C4-2B (cell line): ENCODE measurements around the gene TAPT1.

Experiments
- H3K27ac ChIP-seq: fragments of 450-650 bp; 2 replicates; pipeline ENCODE4 v1.5.1; 2017
- ZFX ChIP-seq: fragments of 450-650 bp; IDR thresholded peaks from 2 replicates; pipeline ENCODE4 v1.6.1; 2017
- TF ChIP-seq, protein P1 (sequence below): fragments of 450-650 bp; conservative IDR thresholded peaks from 2 replicates; pipeline ENCODE4 v1.5.1; 2017; ENCODE audit warnings: mild to moderate bottlenecking

Gene TAPT1

DNA sequence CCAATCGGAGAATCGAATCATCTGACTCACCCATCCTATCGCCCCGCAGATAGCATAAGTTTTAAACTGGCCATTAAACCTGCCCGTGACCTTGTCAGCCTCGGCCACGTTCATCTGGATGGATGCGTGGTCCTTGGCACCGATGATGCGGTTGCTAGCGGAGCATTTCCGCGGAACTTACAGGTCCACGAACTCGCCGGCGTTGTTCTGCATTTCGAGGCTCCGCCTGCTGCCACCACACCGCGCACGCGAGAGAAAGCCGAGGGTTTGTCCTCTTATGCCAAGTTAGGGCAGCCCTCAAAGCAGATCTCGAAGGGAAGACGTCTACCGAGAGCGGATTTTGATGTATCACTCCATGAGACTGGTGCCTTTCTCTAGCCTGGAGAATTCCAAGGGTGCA, 30.1 kb upstream of the TAPT1 start:
- no peak for TF ChIP-seq ZFX
- TF ChIP-seq, protein P1, sequence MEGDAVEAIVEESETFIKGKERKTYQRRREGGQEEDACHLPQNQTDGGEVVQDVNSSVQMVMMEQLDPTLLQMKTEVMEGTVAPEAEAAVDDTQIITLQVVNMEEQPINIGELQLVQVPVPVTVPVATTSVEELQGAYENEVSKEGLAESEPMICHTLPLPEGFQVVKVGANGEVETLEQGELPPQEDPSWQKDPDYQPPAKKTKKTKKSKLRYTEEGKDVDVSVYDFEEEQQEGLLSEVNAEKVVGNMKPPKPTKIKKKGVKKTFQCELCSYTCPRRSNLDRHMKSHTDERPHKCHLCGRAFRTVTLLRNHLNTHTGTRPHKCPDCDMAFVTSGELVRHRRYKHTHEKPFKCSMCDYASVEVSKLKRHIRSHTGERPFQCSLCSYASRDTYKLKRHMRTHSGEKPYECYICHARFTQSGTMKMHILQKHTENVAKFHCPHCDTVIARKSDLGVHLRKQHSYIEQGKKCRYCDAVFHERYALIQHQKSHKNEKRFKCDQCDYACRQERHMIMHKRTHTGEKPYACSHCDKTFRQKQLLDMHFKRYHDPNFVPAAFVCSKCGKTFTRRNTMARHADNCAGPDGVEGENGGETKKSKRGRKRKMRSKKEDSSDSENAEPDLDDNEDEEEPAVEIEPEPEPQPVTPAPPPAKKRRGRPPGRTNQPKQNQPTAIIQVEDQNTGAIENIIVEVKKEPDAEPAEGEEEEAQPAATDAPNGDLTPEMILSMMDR, result no peak

DNA sequence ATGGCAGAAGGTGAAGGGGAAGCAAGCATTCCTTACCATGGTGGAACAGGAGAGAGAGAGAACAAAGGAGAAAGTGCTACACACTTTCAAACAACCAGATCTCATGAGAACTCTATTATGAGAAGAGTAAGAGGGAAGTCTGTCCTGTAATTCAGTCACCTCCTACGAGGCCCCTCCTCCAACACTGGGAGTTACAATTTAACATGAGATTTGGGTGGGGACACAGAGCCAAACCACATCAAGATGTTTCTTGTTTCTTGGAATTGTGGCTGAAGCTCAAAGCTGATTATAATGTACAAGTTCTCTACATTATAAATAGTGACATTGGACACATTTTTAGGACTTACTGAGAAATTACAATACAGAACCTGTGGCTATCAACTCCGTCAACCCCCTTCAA, 29.5 kb upstream of the TAPT1 start:
- TF ChIP-seq, protein P1, result no peak
- TF ChIP-seq ZFX, result no peak
- no peak overlapping the region for H3K27ac ChIP-seq

More for the DNA sequence above, 30.1 kb upstream of the TAPT1 start:
- H3K27ac ChIP-seq, result no peak overlapping the region

DNA sequence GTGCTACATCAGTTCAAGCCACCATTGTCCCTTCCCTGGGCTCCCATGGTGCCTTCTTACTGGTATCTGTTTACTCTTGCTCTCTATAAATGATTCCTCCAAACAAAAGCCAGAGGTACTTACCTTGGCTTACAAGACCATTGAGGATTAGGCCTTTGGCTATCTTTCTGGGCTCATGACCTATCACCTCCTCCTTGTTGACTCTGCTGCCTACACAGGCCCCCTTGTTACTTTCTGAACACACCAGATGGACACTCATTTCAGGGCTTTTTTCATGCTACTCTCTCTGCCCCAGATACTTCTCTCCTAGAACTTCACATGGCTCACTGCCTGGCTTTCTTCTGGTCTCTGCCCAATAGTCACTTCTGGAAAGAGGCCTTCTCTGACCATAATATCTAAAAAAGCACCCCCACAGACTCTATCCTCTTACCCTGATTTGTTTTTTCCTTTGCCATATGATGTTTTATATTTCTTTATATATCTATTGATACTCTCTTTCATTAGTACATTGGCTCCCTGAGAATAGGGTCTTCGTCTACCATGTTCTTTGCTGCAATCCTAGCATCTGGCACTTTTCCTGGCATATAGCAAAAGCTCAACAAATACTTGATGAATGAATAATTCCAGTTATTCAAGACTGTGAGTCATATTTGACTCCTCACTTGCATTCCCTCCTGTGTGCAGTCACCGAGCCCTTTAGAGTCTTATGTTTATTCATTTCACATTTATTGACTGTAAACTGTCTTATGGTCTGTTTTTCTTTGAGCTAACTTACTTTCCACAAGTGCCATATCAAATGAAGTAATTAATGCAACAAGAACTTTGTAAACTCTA, 27.1 kb upstream of the TAPT1 start:
- TF ChIP-seq, protein P1, result no peak
- no peak for TF ChIP-seq ZFX
- H3K27ac ChIP-seq, result no peak overlapping the region

DNA sequence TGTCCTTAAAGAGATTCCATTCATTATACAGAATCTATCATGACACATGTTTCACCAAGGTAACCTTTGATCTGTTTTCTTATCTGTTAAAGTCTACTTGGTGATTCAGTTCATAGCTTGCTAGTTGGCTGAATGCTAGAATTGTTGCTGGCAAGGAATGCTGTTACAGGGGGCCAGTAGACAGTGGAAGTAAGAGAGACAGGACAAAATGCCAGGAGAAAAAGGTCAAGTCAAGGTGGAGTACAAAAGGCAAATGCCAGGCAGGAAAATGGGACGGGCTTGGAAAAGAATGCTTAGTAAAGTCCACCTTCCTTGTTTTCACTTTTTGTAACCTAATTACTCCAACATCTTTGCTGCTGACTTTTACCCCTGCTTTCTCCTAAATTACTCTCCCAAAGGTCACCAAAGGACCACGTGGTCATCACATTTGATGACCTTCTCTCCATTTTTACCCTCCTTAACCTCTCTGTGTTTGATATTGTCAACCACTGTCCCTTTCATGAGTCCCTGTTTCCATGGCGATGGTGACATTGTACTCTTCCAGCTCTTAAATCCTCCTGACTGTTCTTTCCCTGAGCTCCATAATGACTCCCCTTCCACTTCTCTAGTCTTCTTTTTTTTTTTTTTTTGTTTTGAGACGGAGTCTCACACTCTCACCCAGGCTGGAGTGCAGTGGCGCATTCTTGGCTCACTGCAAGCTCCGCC, 24.5 kb upstream of the TAPT1 start:
- TF ChIP-seq, protein P1, result no peak
- no peak for TF ChIP-seq ZFX
- no peak overlapping the region for H3K27ac ChIP-seq

DNA sequence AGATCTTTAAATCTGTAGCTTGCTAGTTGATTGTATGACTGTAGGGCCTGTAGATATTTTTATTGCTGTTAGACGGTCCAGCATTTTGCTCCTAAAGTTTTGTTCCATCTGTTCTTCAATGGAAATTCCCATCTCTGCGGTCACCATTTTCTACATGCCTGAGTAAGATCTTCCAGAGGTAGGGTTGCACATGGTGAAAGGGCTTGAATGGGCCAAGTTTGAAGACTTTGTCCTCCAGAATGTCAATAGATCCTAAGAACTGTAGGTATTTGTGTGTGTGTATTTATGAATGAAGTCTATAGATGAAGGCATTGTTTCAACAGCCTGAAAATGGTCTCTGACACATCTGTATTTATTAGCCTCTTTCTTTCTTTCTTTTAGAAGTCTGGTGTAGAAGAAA, 22.3 kb upstream of the TAPT1 start:
- TF ChIP-seq ZFX, result no peak
- TF ChIP-seq, protein P1, result no peak
- H3K27ac ChIP-seq, result no peak overlapping the region

DNA sequence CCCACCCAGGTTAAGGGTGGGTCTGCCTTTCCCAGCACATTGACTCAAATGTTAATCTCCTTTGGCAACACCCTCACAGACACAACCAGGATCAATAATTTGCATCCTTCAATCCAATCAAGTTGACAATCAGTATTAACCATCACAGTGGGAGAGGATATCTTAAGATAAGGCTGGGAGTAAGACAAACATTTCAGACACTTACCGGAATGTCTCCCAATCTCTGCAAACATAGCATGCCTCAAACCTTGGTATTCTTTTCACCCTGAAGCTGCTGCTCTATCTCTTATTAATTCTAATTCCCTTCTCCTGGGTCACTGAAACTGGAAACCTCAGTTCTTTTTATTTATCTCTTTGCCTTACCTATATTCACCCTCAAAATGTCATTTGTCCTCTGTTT, 19.0 kb upstream of the TAPT1 start:
- H3K27ac ChIP-seq, result no peak overlapping the region
- TF ChIP-seq, protein P1, result no peak
- no peak for TF ChIP-seq ZFX

DNA sequence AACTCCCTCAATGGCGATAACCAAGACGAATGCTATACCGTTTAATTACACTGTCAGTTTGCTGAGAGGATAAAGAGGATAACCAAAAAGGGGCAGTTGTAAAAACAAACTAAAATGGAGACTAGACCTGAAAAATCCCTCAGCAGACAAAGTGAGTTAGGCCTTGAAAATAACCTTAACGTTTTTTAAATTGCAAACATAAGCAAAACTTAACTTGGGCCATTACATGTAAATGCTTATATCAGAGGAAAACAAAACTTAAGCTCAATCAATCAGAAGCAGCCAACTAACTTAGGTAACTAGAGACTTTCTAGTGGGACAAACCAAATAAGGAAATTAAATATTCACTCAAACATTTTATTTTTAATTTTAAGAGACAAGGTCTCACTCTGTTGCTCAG, 17.0 kb upstream of the TAPT1 start:
- no peak for TF ChIP-seq ZFX
- TF ChIP-seq, protein P1, result no peak
- no peak overlapping the region for H3K27ac ChIP-seq
